Lower leg skin (tissue), 4 donors: ENCODE measurements around the gene PNLIPRP2. TPM values are rescaled to one million over a fixed set of nuclear protein-coding genes. Genes with fewer than 3 reads are reported as not detected.

Source experiments
- DNase-seq, 2 donors: peaks; one replicate each; pipeline ENCODE4 v3.0.0-alpha.2; 2019; ENCODE audit warnings: low spot score in 2 of 2
- H3K4me3 ChIP-seq: fragments of 200-600 bp; sonication (generic); 2 replicates; pipeline ENCODE4 v1.5.1; 2017; ENCODE audit warnings: mild to moderate bottlenecking, low read depth; ENCODE audit not compliant: poor library complexity, severe bottlenecking
- POLR2A ChIP-seq, 2 donors: fragments of 450-650 bp; IDR thresholded peaks; one replicate each; pipeline ENCODE4 v1.6.1; 2016 to 2017; ENCODE audit warnings: antibody characterized with exemption in 2 of 2, mild to moderate bottlenecking in 1 of 2, moderate library complexity in 1 of 2
- whole genome bisulfite sequencing, 2 donors: methylation state at CpG; one replicate each; pipeline ENCODE4 v1.1.5; 2018; 5-methylcytosine and 5-hydroxymethylcytosine counted together
- intact Hi-C: fragments of 100-400 bp; cut with DNase I; formaldehyde crosslinking; loops from one replicate; pipeline ENCODE4 v1.15.0; 2023; ENCODE audit warnings: low total_unique reads
- total RNA-seq, 4 donors: library from RNA; depleted of rRNA; stranded (reverse); fragments of >200 nt; gene quantifications; one replicate each; pipeline ENCODE4 v1.1.0, GENCODE V29; 2016
- TF ChIP-seq, protein P1 (sequence below), 3 donors: fragments of 450-650 bp; IDR thresholded peaks; one replicate each; pipeline ENCODE4 v1.5.1; 2016; ENCODE audit warnings: antibody characterized with exemption in 3 of 3, mild to moderate bottlenecking in 3 of 3, moderate library complexity in 2 of 3

PNLIPRP2 gene
- total RNA-seq, 4 donors from 2014 or later, result 0.29 TPM; not detected in 3

GRCh38 chr10:116676118-116676517 lies 55.4 kb downstream of the PNLIPRP2 start:
- no peak for TF ChIP-seq POLR2A (IDR thresholded peaks at IDR 0.05)
- TF ChIP-seq, protein P1, sequence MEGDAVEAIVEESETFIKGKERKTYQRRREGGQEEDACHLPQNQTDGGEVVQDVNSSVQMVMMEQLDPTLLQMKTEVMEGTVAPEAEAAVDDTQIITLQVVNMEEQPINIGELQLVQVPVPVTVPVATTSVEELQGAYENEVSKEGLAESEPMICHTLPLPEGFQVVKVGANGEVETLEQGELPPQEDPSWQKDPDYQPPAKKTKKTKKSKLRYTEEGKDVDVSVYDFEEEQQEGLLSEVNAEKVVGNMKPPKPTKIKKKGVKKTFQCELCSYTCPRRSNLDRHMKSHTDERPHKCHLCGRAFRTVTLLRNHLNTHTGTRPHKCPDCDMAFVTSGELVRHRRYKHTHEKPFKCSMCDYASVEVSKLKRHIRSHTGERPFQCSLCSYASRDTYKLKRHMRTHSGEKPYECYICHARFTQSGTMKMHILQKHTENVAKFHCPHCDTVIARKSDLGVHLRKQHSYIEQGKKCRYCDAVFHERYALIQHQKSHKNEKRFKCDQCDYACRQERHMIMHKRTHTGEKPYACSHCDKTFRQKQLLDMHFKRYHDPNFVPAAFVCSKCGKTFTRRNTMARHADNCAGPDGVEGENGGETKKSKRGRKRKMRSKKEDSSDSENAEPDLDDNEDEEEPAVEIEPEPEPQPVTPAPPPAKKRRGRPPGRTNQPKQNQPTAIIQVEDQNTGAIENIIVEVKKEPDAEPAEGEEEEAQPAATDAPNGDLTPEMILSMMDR (IDR thresholded peaks at IDR 0.05), result no peak
- WGBS, 2 donors, result 88 to 95% methylated on average over 11 of the region's 11 CpGs
- intact Hi-C loops, result loop anchor here (10.0 kb wide), 1 partner anchor 489 kb away; no protein-coding TSS in a partner anchor
- DNase-seq, result peak in 1 of 2 donors; percentile 75
- no peak overlapping the region for H3K4me3 ChIP-seq

DNA sequence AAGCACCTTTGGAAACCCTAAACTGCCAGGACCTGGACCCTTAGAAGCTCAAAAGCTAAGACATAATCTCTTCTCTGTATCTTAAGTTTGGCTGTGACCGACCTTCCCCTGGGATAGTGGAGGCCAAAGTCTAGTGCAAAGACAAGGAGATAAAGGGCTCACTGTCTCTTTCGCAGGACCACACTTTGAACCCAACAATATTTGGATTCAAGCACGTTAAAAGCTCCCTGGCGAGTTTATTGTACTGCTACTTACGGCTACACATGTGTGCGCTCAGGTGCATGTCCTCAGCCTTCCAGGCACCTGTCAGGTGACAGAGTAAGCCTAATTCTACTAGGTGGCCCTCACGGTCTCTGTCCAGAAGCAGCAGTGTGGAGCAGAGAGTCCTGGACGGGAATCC lies 55.9 kb downstream of the PNLIPRP2 start:
- intact Hi-C loops, result loop anchor here (10.0 kb wide), 1 partner anchor 488 kb away; no protein-coding TSS in a partner anchor

GRCh38 chr10:116679351-116679750 lies 58.6 kb downstream of the PNLIPRP2 start:
- intact Hi-C loops, result loop anchor here (10.0 kb wide), 1 partner anchor 485 kb away; no protein-coding TSS in a partner anchor
- WGBS, 2 donors, result 93 to 99% methylated on average over 15 of the region's 15 CpGs
- H3K4me3 ChIP-seq, result no peak overlapping the region
- no peak for TF ChIP-seq POLR2A (IDR thresholded peaks at IDR 0.05)
- TF ChIP-seq, protein P1 (IDR thresholded peaks at IDR 0.05), result no peak
- DNase-seq, result no peak

More for the DNA sequence above, 55.9 kb downstream of the PNLIPRP2 start:
- no peak overlapping the region for H3K4me3 ChIP-seq
- WGBS, 2 donors, result 81 to 92% methylated on average over 8 of the region's 8 CpGs
- no peak for DNase-seq
- no peak for TF ChIP-seq POLR2A (IDR thresholded peaks at IDR 0.05)
- TF ChIP-seq, protein P1 (IDR thresholded peaks at IDR 0.05), result no peak

- no peak for DNase-seq
- no peak for TF ChIP-seq POLR2A (IDR thresholded peaks at IDR 0.05)
- TF ChIP-seq, protein P1 (IDR thresholded peaks at IDR 0.05), result no peak
- H3K4me3 ChIP-seq, result no peak overlapping the region
- intact Hi-C loops, result loop anchor here (2.0 kb wide), 1 partner anchor 106 kb away; no protein-coding TSS in a partner anchor
- 88 to 91% methylated on average over 9 of the region's 9 CpGs for WGBS, 2 donors
These were observed 62.4 kb downstream of the PNLIPRP2 start for GRCh38 chr10:116683166-116683565.

DNA sequence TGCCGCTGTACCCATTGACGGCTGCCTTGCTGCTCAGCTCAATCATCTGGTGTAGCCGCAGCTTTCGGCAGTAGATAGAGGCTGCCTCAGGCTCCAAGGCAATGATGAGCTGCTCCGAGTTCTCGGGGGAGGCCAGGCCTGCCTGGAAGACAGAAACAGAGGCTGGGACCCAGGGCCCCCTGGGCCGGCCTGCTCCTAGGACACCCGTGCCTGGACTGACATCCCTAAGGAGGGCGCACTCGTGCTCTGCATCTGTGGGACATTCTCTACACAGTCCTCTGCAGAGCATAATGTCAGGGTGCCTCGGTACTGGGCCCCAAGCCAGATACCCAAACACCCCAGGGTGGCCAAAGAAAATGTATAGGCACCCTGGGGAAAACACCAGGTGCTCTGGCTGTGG lies 63.1 kb downstream of the PNLIPRP2 start:
- DNase-seq, result no peak
- TF ChIP-seq, protein P1 (IDR thresholded peaks at IDR 0.05), result no peak
- no peak for TF ChIP-seq POLR2A (IDR thresholded peaks at IDR 0.05)
- H3K4me3 ChIP-seq, result no peak overlapping the region
- intact Hi-C loops, result loop anchor here (2.0 kb wide), 1 partner anchor 105 kb away; no protein-coding TSS in a partner anchor
- 87 to 88% methylated on average over 7 to 10 of the region's 11 CpGs for WGBS, 2 donors

- TF ChIP-seq POLR2A (IDR thresholded peaks at IDR 0.05), result no peak
- TF ChIP-seq, protein P1 (IDR thresholded peaks at IDR 0.05), result no peak
- DNase-seq, result no peak
- 89 to 92% methylated on average over 4 to 5 of the region's 5 CpGs for WGBS, 2 donors
- H3K4me3 ChIP-seq, result no peak overlapping the region
- intact Hi-C loops, result no loop called here
These were observed 64.0 kb downstream of the PNLIPRP2 start for GRCh38 chr10:116684781-116685180.
